ENCODE data around the gene TFRC.
A peak's percentile ranks its signal among the peaks of the same experiment; 100 is the strongest.
"Not testable (repeated sequence)": the region's sequence is repeated elsewhere in the genome, so short reads cannot be mapped to it uniquely, and the experiment has no call there.

TFRC gene

GRCh38 chr3:196048922-196049598 lies 32.8 kb downstream of the TFRC start:
- H3K4me1 ChIP-seq (ENCODE audit: insufficient read depth, low read length): no peaks in the 10 kb centered on the region
- no peak overlapping the region for H3K9ac ChIP-seq (ENCODE audit: low read depth, low read length)
- peaks cover 26% of the 10 kb centered on the region for H3K36me3 ChIP-seq (ENCODE audit: insufficient read depth, low read length)
- no peaks in the 10 kb centered on the region for H3K9me3 ChIP-seq (ENCODE audit: control insufficient read depth, insufficient read depth, low read length)

GRCh38 chr3:196047391-196048030 lies 34.4 kb downstream of the TFRC start:
- H3K36me3 ChIP-seq (ENCODE audit: insufficient read depth, low read length): peaks cover 16% of the 10 kb centered on the region
- no peaks in the 10 kb centered on the region for H3K4me1 ChIP-seq (ENCODE audit: insufficient read depth, low read length)
- H3K9me3 ChIP-seq (ENCODE audit: control insufficient read depth, insufficient read depth, low read length): no peaks in the 10 kb centered on the region
- H3K9ac ChIP-seq (ENCODE audit: low read depth, low read length): no peak overlapping the region

GRCh38 chr3:196044513-196044912 lies 37.4 kb downstream of the TFRC start:
- H3K9ac ChIP-seq (ENCODE audit: low read depth, low read length): no peak overlapping the region
- H3K36me3 ChIP-seq (ENCODE audit: insufficient read depth, low read length): peaks cover 2% of the 10 kb centered on the region
- H3K4me1 ChIP-seq (ENCODE audit: insufficient read depth, low read length): no peaks in the 10 kb centered on the region
- H3K9me3 ChIP-seq (ENCODE audit: control insufficient read depth, insufficient read depth, low read length): no peaks in the 10 kb centered on the region

GRCh38 chr3:196042673-196043072 lies 39.2 kb downstream of the TFRC start:
- Histone ChIP-seq H3K4me1 (ENCODE audit: insufficient read depth, low read length) (no peaks in the 10 kb centered on the region), H3K9ac (ENCODE audit: low read depth, low read length) (no peak overlapping the region), H3K9me3 (ENCODE audit: control insufficient read depth, insufficient read depth, low read length) (peaks cover 3% of the 10 kb centered on the region; the same call in 1 of the 2 replicates), H3K36me3 (ENCODE audit: insufficient read depth, low read length) (no peaks in the 10 kb centered on the region)

- Histone ChIP-seq H3K4me1 (ENCODE audit: insufficient read depth, low read length) (no peaks in the 10 kb centered on the region), H3K9ac (ENCODE audit: low read depth, low read length) (no peak overlapping the region), H3K9me3 (ENCODE audit: control insufficient read depth, insufficient read depth, low read length) (peaks cover 9% of the 10 kb centered on the region), H3K36me3 (ENCODE audit: insufficient read depth, low read length) (no peaks in the 10 kb centered on the region)
Measured at GRCh38 chr3:196039359-196039758, 42.5 kb downstream of the TFRC start.

GRCh38 chr3:196026059-196026458 lies 55.8 kb downstream of the TFRC start:
- H3K36me3 ChIP-seq (ENCODE audit: insufficient read depth, low read length); H3K4me1 ChIP-seq (ENCODE audit: insufficient read depth, low read length); H3K9ac ChIP-seq (ENCODE audit: low read depth, low read length); H3K9me3 ChIP-seq (ENCODE audit: control insufficient read depth, insufficient read depth, low read length): not testable (repeated sequence)

GRCh38 chr3:196024968-196025367 lies 56.9 kb downstream of the TFRC start:
- H3K9me3 ChIP-seq (ENCODE audit: control insufficient read depth, insufficient read depth, low read length): no peaks in the 10 kb centered on the region; the same call in 1 of the 2 replicates

GRCh38 chr3:196023947-196024346 lies 57.9 kb downstream of the TFRC start:
- Histone ChIP-seq H3K4me1 (ENCODE audit: insufficient read depth, low read length) (no peaks in the 10 kb centered on the region), H3K9me3 (ENCODE audit: control insufficient read depth, insufficient read depth, low read length) (no peaks in the 10 kb centered on the region; the same call in 1 of the 2 replicates), H3K9ac (ENCODE audit: low read depth, low read length) (no peak overlapping the region), H3K36me3 (ENCODE audit: insufficient read depth, low read length) (no peaks in the 10 kb centered on the region)

More at GRCh38 chr3:196024968-196025367, 56.9 kb downstream of the TFRC start:
- Histone ChIP-seq H3K9ac (ENCODE audit: low read depth, low read length) (no peak overlapping the region), H3K4me1 (ENCODE audit: insufficient read depth, low read length) (no peaks in the 10 kb centered on the region), H3K36me3 (ENCODE audit: insufficient read depth, low read length) (no peaks in the 10 kb centered on the region)

GRCh38 chr3:196022499-196022878 lies 59.4 kb downstream of the TFRC start:
- H3K9ac ChIP-seq (ENCODE audit: low read depth, low read length): peak overlapping the region; percentile 30; the same call in 1 of the 2 replicates
- not testable (repeated sequence) for H3K9me3 ChIP-seq (ENCODE audit: control insufficient read depth, insufficient read depth, low read length); H3K36me3 ChIP-seq (ENCODE audit: insufficient read depth, low read length); H3K4me1 ChIP-seq (ENCODE audit: insufficient read depth, low read length)

- Histone ChIP-seq H3K36me3 (ENCODE audit: insufficient read depth, low read length) (no peaks in the 10 kb centered on the region), H3K4me1 (ENCODE audit: insufficient read depth, low read length) (no peaks in the 10 kb centered on the region), H3K9ac (ENCODE audit: low read depth, low read length) (no peak overlapping the region), H3K9me3 (ENCODE audit: control insufficient read depth, insufficient read depth, low read length) (no peaks in the 10 kb centered on the region; the same call in 1 of the 2 replicates)
Measured at GRCh38 chr3:196020373-196020772, 61.5 kb downstream of the TFRC start.

GRCh38 chr3:196019576-196019975 lies 62.3 kb downstream of the TFRC start:
- H3K9ac ChIP-seq (ENCODE audit: low read depth, low read length); H3K9me3 ChIP-seq (ENCODE audit: control insufficient read depth, insufficient read depth, low read length); H3K4me1 ChIP-seq (ENCODE audit: insufficient read depth, low read length); H3K36me3 ChIP-seq (ENCODE audit: insufficient read depth, low read length): not testable (repeated sequence)

- H3K9ac ChIP-seq (ENCODE audit: low read depth, low read length); H3K9me3 ChIP-seq (ENCODE audit: control insufficient read depth, insufficient read depth, low read length); H3K4me1 ChIP-seq (ENCODE audit: insufficient read depth, low read length); H3K36me3 ChIP-seq (ENCODE audit: insufficient read depth, low read length): not testable (repeated sequence)
Measured at GRCh38 chr3:196018159-196018558, 63.7 kb downstream of the TFRC start.

GRCh38 chr3:196016485-196016884 lies 65.4 kb downstream of the TFRC start:
- no peaks in the 10 kb centered on the region for H3K4me1 ChIP-seq (ENCODE audit: insufficient read depth, low read length)
- H3K9me3 ChIP-seq (ENCODE audit: control insufficient read depth, insufficient read depth, low read length): no peaks in the 10 kb centered on the region
- H3K36me3 ChIP-seq (ENCODE audit: insufficient read depth, low read length): no peaks in the 10 kb centered on the region
- H3K9ac ChIP-seq (ENCODE audit: low read depth, low read length): no peak overlapping the region

GRCh38 chr3:196016059-196016458 lies 65.8 kb downstream of the TFRC start:
- no peaks in the 10 kb centered on the region for H3K36me3 ChIP-seq (ENCODE audit: insufficient read depth, low read length)
- H3K9ac ChIP-seq (ENCODE audit: low read depth, low read length): no peak overlapping the region
- no peaks in the 10 kb centered on the region for H3K4me1 ChIP-seq (ENCODE audit: insufficient read depth, low read length)
- no peaks in the 10 kb centered on the region for H3K9me3 ChIP-seq (ENCODE audit: control insufficient read depth, insufficient read depth, low read length)
